Suprapubic skin (tissue), 3 donors: ENCODE measurements around the gene TF.

Source experiments
- CTCF ChIP-seq, 2 donors: fragments of 200-600 bp in 1 of 2; fragments of 450-650 bp in 1 of 2; sonication (generic) in 1 of 2; IDR thresholded peaks; one replicate each; pipeline ENCODE4 v1.5.1; 2016 to 2019; ENCODE audit warnings: antibody characterized with exemption in 2 of 2, mild to moderate bottlenecking in 1 of 2, moderate library complexity in 1 of 2
- EP300 ChIP-seq: sonication (generic); formaldehyde crosslinking; IDR thresholded peaks from one replicate; pipeline ENCODE4 v1.6.1; 2017; ENCODE audit warnings: antibody characterized with exemption
- POLR2A ChIP-seq, 2 donors: fragments of 450-650 bp; IDR thresholded peaks; one replicate each; pipeline ENCODE4 v1.6.1; 2017; ENCODE audit warnings: antibody characterized with exemption in 2 of 2, mild to moderate bottlenecking in 2 of 2, moderate library complexity in 2 of 2

- TF ChIP-seq CTCF (IDR thresholded peaks at IDR 0.05) (no peak), EP300 (no peak), POLR2A (IDR thresholded peaks at IDR 0.05) (no peak)
These were observed 58.7 kb downstream of the TF start for GRCh38 chr3:133804896-133805295.
